ENCODE results near the gene CMTM5. TPM values are rescaled to one million over a fixed set of nuclear protein-coding genes. Genes with fewer than 3 reads are reported as not detected.

Gene CMTM5
- total RNA-seq, 1 experiment from 2014 or later, result not detected

- Histone ChIP-seq H3K27me3 (replicated peaks; ENCODE audit: control insufficient read depth, insufficient read depth, low read length) (no peaks in the 10 kb centered on the region), H3K9me3 (no peaks in the 10 kb centered on the region), H3K4me3 (ENCODE audit: low read depth, low read length) (no peak overlapping the region), H3K4me1 (no peaks in the 10 kb centered on the region), H3K36me3 (ENCODE audit: control insufficient read depth, insufficient read depth, low read length) (no peaks in the 10 kb centered on the region)
- no peak for DNase-seq
- Mint-ChIP-seq H3K27ac (ENCODE audit: unreplicated experiment) (no peak overlapping the region), H3K9me3 (ENCODE audit: unreplicated experiment) (no peaks in the 10 kb centered on the region), H3K4me1 (ENCODE audit: low read depth, unreplicated experiment) (peaks cover 5% of the 10 kb centered on the region), H3K27me3 (ENCODE audit: insufficient read depth, unreplicated experiment) (peaks cover 14% of the 10 kb centered on the region), H3K4me3 (ENCODE audit: unreplicated experiment) (no peak overlapping the region), H3K36me3 (ENCODE audit: insufficient read depth, unreplicated experiment) (no peaks in the 10 kb centered on the region)
- intact Hi-C loops (cut with micrococcal nuclease; ENCODE audit: unreplicated experiment), result no loop called here
- TF ChIP-seq, protein P1, sequence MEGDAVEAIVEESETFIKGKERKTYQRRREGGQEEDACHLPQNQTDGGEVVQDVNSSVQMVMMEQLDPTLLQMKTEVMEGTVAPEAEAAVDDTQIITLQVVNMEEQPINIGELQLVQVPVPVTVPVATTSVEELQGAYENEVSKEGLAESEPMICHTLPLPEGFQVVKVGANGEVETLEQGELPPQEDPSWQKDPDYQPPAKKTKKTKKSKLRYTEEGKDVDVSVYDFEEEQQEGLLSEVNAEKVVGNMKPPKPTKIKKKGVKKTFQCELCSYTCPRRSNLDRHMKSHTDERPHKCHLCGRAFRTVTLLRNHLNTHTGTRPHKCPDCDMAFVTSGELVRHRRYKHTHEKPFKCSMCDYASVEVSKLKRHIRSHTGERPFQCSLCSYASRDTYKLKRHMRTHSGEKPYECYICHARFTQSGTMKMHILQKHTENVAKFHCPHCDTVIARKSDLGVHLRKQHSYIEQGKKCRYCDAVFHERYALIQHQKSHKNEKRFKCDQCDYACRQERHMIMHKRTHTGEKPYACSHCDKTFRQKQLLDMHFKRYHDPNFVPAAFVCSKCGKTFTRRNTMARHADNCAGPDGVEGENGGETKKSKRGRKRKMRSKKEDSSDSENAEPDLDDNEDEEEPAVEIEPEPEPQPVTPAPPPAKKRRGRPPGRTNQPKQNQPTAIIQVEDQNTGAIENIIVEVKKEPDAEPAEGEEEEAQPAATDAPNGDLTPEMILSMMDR (IDR thresholded peaks at IDR 0.05; ENCODE audit: insufficient read depth in 1 of 2, low read depth in 1 of 2, low read length in 1 of 2, severe bottlenecking in 1 of 2, unreplicated experiment in 1 of 2), result no peak
- CTCF ChIA-PET, result interaction anchor here (1.2 kb wide), 1 partner anchor 13 kb away, joined by 3 read pairs; no protein-coding TSS in a partner anchor
- POLR2A ChIA-PET, result no interaction called here
- no TSS peak for BruUV-seq (replicated peaks)
Observed at GRCh38 chr14:23358042-23358441, 18.8 kb upstream of the CMTM5 start.

DNA sequence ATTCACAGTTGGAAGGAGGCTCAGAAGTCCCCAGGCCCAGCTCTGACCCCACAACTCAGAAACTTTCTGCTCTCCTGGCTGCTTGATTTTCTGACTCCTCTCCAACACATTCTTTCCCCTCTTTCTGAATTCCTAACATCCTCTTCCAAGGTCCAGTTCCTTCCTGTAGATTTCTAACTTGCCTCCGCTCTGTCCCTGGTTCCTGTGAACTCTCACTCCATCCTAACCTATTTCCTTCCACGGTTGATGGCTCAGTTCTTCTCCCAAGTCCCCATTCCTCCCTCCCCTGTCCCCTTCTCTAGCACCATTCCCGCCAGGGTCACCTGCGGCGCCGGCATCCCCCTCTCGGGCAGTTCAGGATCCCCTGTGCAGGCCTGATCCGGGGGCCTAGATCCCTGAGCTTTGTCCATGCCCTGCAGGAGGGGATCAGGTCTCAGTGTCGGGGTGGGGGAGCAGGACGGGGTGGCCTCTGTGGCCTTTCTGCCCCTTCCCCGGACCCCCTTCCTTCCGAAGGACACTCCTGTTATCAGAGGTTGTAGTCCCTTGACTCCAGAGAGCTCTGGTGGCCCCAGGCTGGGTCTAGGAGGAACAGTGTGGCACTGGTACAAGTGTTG is 18.2 kb upstream of the CMTM5 start:
- Mint-ChIP-seq H3K36me3 (ENCODE audit: insufficient read depth, unreplicated experiment) (no peaks in the 10 kb centered on the region), H3K4me3 (ENCODE audit: unreplicated experiment) (no peak overlapping the region), H3K4me1 (ENCODE audit: low read depth, unreplicated experiment) (no peaks in the 10 kb centered on the region), H3K27ac (ENCODE audit: unreplicated experiment) (no peak overlapping the region), H3K9me3 (ENCODE audit: unreplicated experiment) (no peaks in the 10 kb centered on the region), H3K27me3 (ENCODE audit: insufficient read depth, unreplicated experiment) (peaks cover 14% of the 10 kb centered on the region)
- intact Hi-C loops (cut with micrococcal nuclease; ENCODE audit: unreplicated experiment), result no loop called here
- no peak for DNase-seq
- H3K9me3 ChIP-seq, result no peaks in the 10 kb centered on the region
- POLR2A ChIA-PET, result interaction anchor here (0.6 kb wide), 1 partner anchor 163 kb away, joined by 5 read pairs; no protein-coding TSS in a partner anchor
- no peaks in the 10 kb centered on the region for H3K27me3 ChIP-seq (replicated peaks; ENCODE audit: control insufficient read depth, insufficient read depth, low read length)
- BruUV-seq (replicated peaks), result no TSS peak
- H3K4me1 ChIP-seq, result no peaks in the 10 kb centered on the region
- H3K4me3 ChIP-seq (ENCODE audit: low read depth, low read length), result no peak overlapping the region
- CTCF ChIA-PET, result no interaction called here
- TF ChIP-seq, protein P1 (IDR thresholded peaks at IDR 0.05; ENCODE audit: insufficient read depth in 1 of 2, low read depth in 1 of 2, low read length in 1 of 2, severe bottlenecking in 1 of 2, unreplicated experiment in 1 of 2), result no peak
- no peaks in the 10 kb centered on the region for H3K36me3 ChIP-seq (ENCODE audit: control insufficient read depth, insufficient read depth, low read length)

GRCh38 chr14:23359167-23359626 is 17.6 kb upstream of the CMTM5 start:
- TF ChIP-seq, protein P1 (IDR thresholded peaks at IDR 0.05; ENCODE audit: insufficient read depth in 1 of 2, low read depth in 1 of 2, low read length in 1 of 2, severe bottlenecking in 1 of 2, unreplicated experiment in 1 of 2), result no peak
- Mint-ChIP-seq H3K4me3 (ENCODE audit: unreplicated experiment) (no peak overlapping the region), H3K27me3 (ENCODE audit: insufficient read depth, unreplicated experiment) (peaks cover 8% of the 10 kb centered on the region), H3K4me1 (ENCODE audit: low read depth, unreplicated experiment) (no peaks in the 10 kb centered on the region), H3K36me3 (ENCODE audit: insufficient read depth, unreplicated experiment) (no peaks in the 10 kb centered on the region), H3K9me3 (ENCODE audit: unreplicated experiment) (no peaks in the 10 kb centered on the region), H3K27ac (ENCODE audit: unreplicated experiment) (no peak overlapping the region)
- Histone ChIP-seq H3K4me3 (ENCODE audit: low read depth, low read length) (no peak overlapping the region), H3K36me3 (ENCODE audit: control insufficient read depth, insufficient read depth, low read length) (no peaks in the 10 kb centered on the region), H3K4me1 (no peaks in the 10 kb centered on the region), H3K27me3 (replicated peaks; ENCODE audit: control insufficient read depth, insufficient read depth, low read length) (no peaks in the 10 kb centered on the region), H3K9me3 (no peaks in the 10 kb centered on the region)
- ChIA-PET CTCF (no interaction called here), POLR2A (interaction anchor here (0.6 kb wide), 1 partner anchor 164 kb away, joined by 5 read pairs; no protein-coding TSS in a partner anchor)
- intact Hi-C loops (cut with micrococcal nuclease; ENCODE audit: unreplicated experiment), result no loop called here
- DNase-seq, result no peak
- no TSS peak for BruUV-seq (replicated peaks)
